Hepatocyte (in vitro differentiated cells): ENCODE data around the gene UVRAG.

Source experiments
- CTCF ChIP-seq: fragments of 200-600 bp; sonication (generic); IDR thresholded peaks from 2 replicates; pipeline ENCODE4 v1.5.1; 2016; ENCODE audit warnings: antibody characterized with exemption, mild to moderate bottlenecking; ENCODE audit not compliant: poor library complexity
- EZH2 ChIP-seq: fragments of 200-600 bp; sonication (generic); IDR thresholded peaks from 2 replicates; pipeline ENCODE4 v1.6.1; 2016; ENCODE audit warnings: antibody characterized with exemption, mild to moderate bottlenecking, borderline replicate concordance

GRCh38 chr11:76157891-76158290 is 342.9 kb downstream of the UVRAG start:
- TF ChIP-seq EZH2, result no peak
- TF ChIP-seq CTCF, result no peak
